GM20000 (cell line): ENCODE measurements around the gene CBLL1.
A peak's percentile ranks its signal among the peaks of the same experiment; 100 is the strongest.

ENCODE experiments used
- DNase-seq: peaks from one replicate; pipeline ENCODE4 v3.0.0; 2012; ENCODE audit warnings: low spot score
- TF ChIP-seq, protein P1 (sequence below): IDR thresholded peaks from 2 replicates; pipeline ENCODE4 v1.5.1; 2012; ENCODE audit warnings: mild to moderate bottlenecking, control low read depth; ENCODE audit errors: extremely low read depth, missing control alignments

CBLL1 gene, protein sequence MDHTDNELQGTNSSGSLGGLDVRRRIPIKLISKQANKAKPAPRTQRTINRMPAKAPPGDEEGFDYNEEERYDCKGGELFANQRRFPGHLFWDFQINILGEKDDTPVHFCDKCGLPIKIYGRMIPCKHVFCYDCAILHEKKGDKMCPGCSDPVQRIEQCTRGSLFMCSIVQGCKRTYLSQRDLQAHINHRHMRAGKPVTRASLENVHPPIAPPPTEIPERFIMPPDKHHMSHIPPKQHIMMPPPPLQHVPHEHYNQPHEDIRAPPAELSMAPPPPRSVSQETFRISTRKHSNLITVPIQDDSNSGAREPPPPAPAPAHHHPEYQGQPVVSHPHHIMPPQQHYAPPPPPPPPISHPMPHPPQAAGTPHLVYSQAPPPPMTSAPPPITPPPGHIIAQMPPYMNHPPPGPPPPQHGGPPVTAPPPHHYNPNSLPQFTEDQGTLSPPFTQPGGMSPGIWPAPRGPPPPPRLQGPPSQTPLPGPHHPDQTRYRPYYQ

DNA sequence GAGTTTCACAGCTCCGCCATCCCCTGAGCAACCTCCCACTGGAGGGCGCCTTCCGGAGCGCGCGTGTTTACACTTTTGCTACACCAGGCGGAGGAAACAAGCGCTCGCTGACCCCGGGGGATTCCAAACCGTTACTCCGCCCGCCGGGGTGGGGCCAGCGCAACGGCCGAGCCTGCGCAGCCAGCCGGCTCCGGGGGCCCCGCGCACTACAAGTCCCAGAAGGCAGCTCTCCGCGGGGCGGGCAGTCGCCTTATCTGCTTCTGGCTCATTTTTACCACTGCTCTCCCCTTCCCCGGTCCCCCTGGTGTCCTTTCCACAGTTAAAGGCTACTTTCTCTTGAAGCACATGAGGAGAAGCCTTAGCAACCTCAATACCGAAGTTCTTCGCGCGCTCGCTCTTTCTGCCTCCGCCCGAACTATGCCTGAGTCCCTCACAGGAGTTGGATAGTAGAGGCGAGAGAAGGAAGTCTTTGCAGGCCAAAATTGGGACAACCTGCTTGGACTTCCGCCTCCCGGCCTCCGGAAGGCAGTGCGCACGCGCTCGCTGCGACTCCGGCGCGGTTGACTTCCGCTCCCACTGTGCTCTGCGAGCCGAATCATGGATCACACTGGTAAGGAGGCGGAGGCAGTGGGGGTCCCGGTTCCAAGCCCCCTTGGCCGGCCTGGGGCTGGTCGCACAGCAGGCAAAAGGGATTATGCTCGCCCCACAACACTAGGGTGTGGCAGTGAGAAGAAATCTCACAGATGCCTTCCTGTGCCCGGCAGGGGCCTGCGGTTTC lies at the start of gene CBLL1:
Gene CBLL1, plus strand, starts transcription at position 576 of the 778 bp plus-strand sequence. Its CDS starts 22 bp downstream, at position 598.
- TF ChIP-seq, protein P1, sequence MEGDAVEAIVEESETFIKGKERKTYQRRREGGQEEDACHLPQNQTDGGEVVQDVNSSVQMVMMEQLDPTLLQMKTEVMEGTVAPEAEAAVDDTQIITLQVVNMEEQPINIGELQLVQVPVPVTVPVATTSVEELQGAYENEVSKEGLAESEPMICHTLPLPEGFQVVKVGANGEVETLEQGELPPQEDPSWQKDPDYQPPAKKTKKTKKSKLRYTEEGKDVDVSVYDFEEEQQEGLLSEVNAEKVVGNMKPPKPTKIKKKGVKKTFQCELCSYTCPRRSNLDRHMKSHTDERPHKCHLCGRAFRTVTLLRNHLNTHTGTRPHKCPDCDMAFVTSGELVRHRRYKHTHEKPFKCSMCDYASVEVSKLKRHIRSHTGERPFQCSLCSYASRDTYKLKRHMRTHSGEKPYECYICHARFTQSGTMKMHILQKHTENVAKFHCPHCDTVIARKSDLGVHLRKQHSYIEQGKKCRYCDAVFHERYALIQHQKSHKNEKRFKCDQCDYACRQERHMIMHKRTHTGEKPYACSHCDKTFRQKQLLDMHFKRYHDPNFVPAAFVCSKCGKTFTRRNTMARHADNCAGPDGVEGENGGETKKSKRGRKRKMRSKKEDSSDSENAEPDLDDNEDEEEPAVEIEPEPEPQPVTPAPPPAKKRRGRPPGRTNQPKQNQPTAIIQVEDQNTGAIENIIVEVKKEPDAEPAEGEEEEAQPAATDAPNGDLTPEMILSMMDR: peak; percentile 65
- peak; percentile 90 for DNase-seq

DNA sequence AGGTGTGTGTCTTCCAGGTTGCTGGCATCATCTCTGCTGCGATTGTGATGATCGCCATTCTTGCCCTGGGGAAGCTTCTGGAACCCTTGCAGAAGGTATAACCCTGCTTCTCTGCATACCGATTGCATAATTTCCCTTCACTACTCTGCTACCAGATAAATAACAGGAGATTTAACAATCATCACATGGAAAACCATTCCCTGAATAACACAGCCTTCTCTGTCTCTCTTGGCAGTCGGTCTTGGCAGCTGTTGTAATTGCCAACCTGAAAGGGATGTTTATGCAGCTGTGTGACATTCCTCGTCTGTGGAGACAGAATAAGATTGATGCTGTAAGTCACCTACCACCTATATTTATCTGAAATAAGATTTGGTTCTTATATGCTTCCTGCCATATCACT lies 49.6 kb upstream of the CBLL1 start:
- DNase-seq: no peak
- TF ChIP-seq, protein P1: no peak

DNA sequence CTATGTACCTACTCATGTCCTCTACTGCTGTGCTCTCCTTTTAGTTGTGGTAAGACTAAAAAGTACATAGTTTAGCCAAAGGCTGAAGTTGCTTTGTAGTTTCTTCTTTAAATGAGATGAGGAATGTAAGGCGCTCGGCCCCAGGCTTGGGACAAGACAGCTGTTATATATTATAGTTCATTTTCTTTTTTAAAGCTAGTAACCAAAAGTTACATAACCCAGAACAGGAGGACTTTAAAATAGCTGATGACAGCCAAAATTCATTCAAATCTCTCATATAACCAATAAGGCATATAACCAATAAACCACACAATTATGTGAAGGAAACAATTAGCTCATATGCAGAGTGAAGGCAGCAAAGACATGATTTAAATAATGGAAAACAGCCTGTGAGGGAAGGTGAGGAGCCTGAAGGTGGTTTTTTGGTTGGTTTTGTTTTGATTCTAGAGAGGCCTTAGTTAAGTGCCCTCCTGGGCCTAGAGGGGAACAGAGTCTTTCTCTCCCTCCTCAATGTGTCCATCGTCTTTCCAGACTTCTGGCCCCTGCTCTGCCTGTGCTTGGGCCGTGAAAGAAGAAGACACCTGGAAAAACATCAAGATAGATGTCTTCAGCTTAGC lies 47.5 kb upstream of the CBLL1 start:
- TF ChIP-seq, protein P1: no peak
- DNase-seq: no peak

DNA sequence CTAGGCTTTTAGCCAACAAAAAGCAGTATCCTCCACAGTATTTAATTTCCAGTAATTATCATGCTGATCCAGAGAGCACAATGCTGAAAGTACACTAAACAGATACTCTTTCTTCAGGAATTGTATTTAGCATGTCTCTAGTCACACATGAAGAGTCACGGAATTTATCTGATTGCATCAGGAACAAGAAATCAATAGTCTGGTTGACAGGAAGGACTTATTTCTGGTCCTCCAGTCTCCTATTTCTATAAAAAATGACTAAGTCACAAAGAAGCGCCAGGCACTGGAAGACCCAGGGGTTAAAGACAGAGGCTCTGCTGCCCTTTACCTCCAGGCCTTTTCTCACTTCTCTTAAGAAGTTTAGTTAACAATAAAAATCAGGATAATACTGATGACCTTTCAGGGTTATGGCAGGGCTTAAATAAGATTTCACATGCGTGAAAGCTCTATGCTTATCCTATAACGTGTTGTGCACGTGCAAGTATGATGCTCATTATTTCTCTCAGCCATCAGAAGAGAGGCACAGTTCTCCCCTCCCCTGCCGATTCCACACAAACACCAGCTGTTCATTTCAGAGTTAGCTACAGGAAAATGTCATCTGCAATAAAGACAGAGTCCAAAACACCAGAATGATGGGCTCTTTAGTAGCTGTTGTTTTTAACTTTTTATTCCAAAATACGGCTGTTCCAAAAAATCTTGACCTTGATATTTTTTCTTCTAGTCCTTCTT lies 46.5 kb upstream of the CBLL1 start:
- no peak for DNase-seq
- TF ChIP-seq, protein P1: no peak

DNA sequence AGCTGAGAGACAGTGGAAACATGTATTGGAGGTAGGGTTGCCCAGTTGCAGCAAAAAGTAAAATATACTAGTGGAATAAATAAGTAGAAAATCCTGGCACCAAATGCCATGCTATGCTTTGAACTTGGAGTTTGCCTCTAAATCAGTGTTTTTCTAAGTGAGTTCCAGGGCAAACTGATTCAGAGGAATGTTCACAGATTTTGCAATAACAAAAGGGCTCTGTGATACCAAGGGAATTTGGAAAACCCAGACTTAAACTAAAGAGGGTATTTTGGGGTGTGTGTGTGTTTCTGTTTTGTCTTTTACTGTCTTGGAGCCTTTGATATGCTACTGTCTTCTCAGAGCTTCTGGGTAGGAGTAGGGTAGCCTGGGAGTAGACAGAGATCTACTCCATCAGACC lies 43.4 kb upstream of the CBLL1 start:
- no peak for DNase-seq
- TF ChIP-seq, protein P1: no peak

DNA sequence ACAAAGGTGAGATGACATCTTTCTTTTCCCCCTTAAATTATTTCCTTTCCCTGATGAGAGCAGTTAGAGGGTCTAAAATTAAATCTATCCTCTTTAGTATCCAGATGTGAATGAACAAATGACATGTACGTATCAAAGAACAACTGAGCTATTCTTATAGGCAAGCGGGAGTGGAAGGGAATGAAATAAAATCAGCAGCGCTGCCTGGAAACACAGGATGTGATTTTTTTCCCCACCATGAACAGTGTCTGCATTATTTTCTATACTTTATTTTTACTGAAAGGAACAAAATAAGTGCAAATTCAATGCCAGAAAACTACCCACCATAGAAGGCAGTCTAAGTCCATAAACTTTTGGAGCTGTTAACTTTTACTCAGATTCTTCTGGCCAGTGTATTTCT lies 42.8 kb upstream of the CBLL1 start:
- no peak for DNase-seq
- TF ChIP-seq, protein P1: no peak
